Upper lobe of left lung (tissue), 4 donors: ENCODE data around the gene FRY.

ENCODE experiments used
- EP300 ChIP-seq, 4 donors: sonication (generic); formaldehyde crosslinking; IDR thresholded peaks; one replicate each; pipeline ENCODE4 v1.5.1; 2017; ENCODE audit warnings: antibody characterized with exemption in 4 of 4, control low read depth in 2 of 4
- POLR2AphosphoS5 ChIP-seq, 2 donors: sonication (generic); formaldehyde crosslinking; IDR thresholded peaks; one replicate each; pipeline ENCODE4 v1.5.1; 2017; ENCODE audit warnings: antibody characterized with exemption in 2 of 2
- TF ChIP-seq, protein P1 (sequence below), 6 experiments: fragments of 450-650 bp in 4 of 6; fragments of 200-600 bp in 2 of 6; sonication (generic) in 2 of 6; IDR thresholded peaks; one replicate each; pipeline ENCODE4 v1.5.1; 2016 to 2019; ENCODE audit warnings: antibody characterized with exemption in 6 of 6

DNA sequence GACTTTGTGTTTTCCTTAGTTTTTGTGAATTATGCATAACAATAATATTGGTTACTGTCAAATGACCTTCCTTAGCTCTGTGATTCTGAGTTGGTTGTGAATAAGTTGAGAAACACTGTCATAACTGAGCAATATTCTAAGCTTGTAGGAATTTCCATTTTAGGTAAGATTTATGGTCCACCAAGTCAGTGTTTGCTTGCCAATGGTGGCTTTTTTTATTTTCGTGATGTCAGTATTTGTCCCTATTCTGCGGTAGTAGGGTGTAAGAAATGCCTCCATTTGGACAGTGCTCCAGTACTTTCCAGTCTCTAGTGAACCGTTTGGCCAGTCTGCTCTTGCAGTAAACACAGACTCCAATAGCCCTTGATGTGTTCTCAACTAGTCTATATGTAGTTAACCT, 94.7 kb downstream of the FRY start:
- TF ChIP-seq, protein P1, sequence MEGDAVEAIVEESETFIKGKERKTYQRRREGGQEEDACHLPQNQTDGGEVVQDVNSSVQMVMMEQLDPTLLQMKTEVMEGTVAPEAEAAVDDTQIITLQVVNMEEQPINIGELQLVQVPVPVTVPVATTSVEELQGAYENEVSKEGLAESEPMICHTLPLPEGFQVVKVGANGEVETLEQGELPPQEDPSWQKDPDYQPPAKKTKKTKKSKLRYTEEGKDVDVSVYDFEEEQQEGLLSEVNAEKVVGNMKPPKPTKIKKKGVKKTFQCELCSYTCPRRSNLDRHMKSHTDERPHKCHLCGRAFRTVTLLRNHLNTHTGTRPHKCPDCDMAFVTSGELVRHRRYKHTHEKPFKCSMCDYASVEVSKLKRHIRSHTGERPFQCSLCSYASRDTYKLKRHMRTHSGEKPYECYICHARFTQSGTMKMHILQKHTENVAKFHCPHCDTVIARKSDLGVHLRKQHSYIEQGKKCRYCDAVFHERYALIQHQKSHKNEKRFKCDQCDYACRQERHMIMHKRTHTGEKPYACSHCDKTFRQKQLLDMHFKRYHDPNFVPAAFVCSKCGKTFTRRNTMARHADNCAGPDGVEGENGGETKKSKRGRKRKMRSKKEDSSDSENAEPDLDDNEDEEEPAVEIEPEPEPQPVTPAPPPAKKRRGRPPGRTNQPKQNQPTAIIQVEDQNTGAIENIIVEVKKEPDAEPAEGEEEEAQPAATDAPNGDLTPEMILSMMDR (IDR thresholded peaks at IDR 0.05): no peak
- TF ChIP-seq EP300 (IDR thresholded peaks at IDR 0.05): no peak
- TF ChIP-seq POLR2AphosphoS5 (IDR thresholded peaks at IDR 0.05): no peak
